K562 (cell line): Measurements from ENCODE around the gene ANKDD1A. TPM values are rescaled to one million over a fixed set of nuclear protein-coding genes. Genes with fewer than 3 reads are reported as not detected.

Experiments
- BRD4 ChIP-seq: fragments of 200-600 bp; sonication (generic); IDR thresholded peaks from 2 replicates; pipeline ENCODE4 v1.6.1; 2017; ENCODE audit warnings: inconsistent platforms
- CBX1 ChIP-seq: sonication (generic); IDR thresholded peaks from 2 replicates; pipeline ENCODE4 v1.6.1; 2016; ENCODE audit warnings: antibody characterized with exemption, low read depth, mild to moderate bottlenecking
- CSDE1 ChIP-seq, 2 experiments: fragments of 450-650 bp; IDR thresholded peaks; 2 replicates each; pipeline ENCODE4 v1.6.1; 2016; ENCODE audit warnings: mild to moderate bottlenecking in 1 of 2
- ESRRA ChIP-seq: fragments of 450-650 bp; IDR thresholded peaks from 2 replicates; pipeline ENCODE4 v1.6.1; 2014; ENCODE audit warnings: low read depth, mild to moderate bottlenecking, moderate library complexity, borderline replicate concordance
- FIP1L1 ChIP-seq: fragments of 200-400 bp; formaldehyde crosslinking; IDR thresholded peaks from 2 replicates; pipeline ENCODE4 v1.6.1; 2018; ENCODE audit warnings: mild to moderate bottlenecking, low read depth, low read length; ENCODE audit not compliant: poor library complexity, severe bottlenecking
- HCFC1 ChIP-seq: IDR thresholded peaks from 2 replicates; pipeline ENCODE4 v1.6.1; 2012; ENCODE audit warnings: low read depth, low read length, improper control_type of control experiment
- NR2C2 ChIP-seq, 2 experiments: fragments of 200-800 bp in 1 of 2; sonication (Bioruptor generic) in 1 of 2; sonication (generic) in 1 of 2; formaldehyde crosslinking in 1 of 2; IDR thresholded peaks; 2 replicates each; pipeline versions ENCODE4 v1.6.1 to v1.8.0; 2016 to 2022; ENCODE audit warnings: mild to moderate bottlenecking in 1 of 2, missing compliant biosample characterization in 1 of 2, missing genetic modification characterization in 1 of 2, missing genetic modification reagents in 1 of 2
- RAD21 ChIP-seq, 2 experiments: fragments of 250-450 bp in 1 of 2; fragments of 450-650 bp in 1 of 2; sonication (Bioruptor Pico) in 1 of 2; formaldehyde crosslinking in 1 of 2; IDR thresholded peaks in 1 of 2; conservative IDR thresholded peaks in 1 of 2; 2 replicates each; pipeline versions ENCODE4 v1.4.0 to v1.8.0; 2020 to 2022; ENCODE audit warnings: mild to moderate bottlenecking in 2 of 2, moderate library complexity in 1 of 2
- SOX6 ChIP-seq: fragments of 450-650 bp; IDR thresholded peaks from 2 replicates; pipeline ENCODE4 v1.6.1; 2014; ENCODE audit warnings: mild to moderate bottlenecking
- ZC3H4 ChIP-seq: sonication (generic); formaldehyde crosslinking; IDR thresholded peaks from 2 replicates; pipeline ENCODE4 v1.9.0; 2021; ENCODE audit warnings: missing genetic modification reagents, borderline replicate concordance
- ZFP36 ChIP-seq: fragments of 150-350 bp; IDR thresholded peaks from 2 replicates; pipeline ENCODE4 v1.6.1; 2018; ENCODE audit warnings: low read length, low read depth; ENCODE audit not compliant: partially characterized antibody
- ZNF316 ChIP-seq: fragments of 450-650 bp; IDR thresholded peaks from 2 replicates; pipeline ENCODE4 v1.6.1; 2016
- ZNF695 ChIP-seq: fragments of 450-650 bp; formaldehyde crosslinking; IDR thresholded peaks from 2 replicates; pipeline ENCODE4 v1.4.0; 2020; ENCODE audit warnings: mild to moderate bottlenecking, moderate library complexity
- polyA plus RNA-seq, 8 experiments: library from polyadenylated mRNA; depleted of rRNA in 4 of 8; stranded (reverse) in 5 of 8; unstranded in 3 of 8; fragments of >200 nt; fragmentation: Nextera tagmentation in 2 of 8; fragmentation: Illumina TruSeq in 1 of 8; extraction: Ambion mirVana in 2 of 8; extraction: Trizol in 1 of 8; gene quantifications; 2 replicates each; pipeline versions ENCODE4 v1.2.1 to v1.2.3, GENCODE V29; 2011 to 2014; ENCODE audit warnings: inconsistent platforms in 1 of 8, missing spikeins in 1 of 8
- total RNA-seq, 7 experiments: library from RNA; depleted of rRNA in 6 of 7; stranded (reverse); fragments of >200 nt in 6 of 7; fragmentation: Illumina TruSeq in 2 of 7; extraction: Trizol in 2 of 7; gene quantifications; 2 replicates each; pipeline versions ENCODE4 v1.2.1 to v1.2.3, GENCODE V29; 2011 to 2021; ENCODE audit warnings: low replicate concordance in 1 of 7
- TF ChIP-seq, protein P1 (sequence below): fragments of 250-450 bp; sonication (Bioruptor Pico); IDR thresholded peaks from 2 replicates; pipeline ENCODE4 v1.9.0; 2021; ENCODE audit warnings: mild to moderate bottlenecking, inconsistent platforms
- TF ChIP-seq, protein P2 (sequence below): fragments of 450-650 bp; formaldehyde crosslinking; IDR thresholded peaks from 2 replicates; pipeline ENCODE4 v1.4.0; 2020; ENCODE audit warnings: mild to moderate bottlenecking, moderate library complexity
- TF ChIP-seq, protein P3 (sequence below): IDR thresholded peaks from 2 replicates; pipeline ENCODE4 v1.6.1; 2014; ENCODE audit warnings: antibody characterized with exemption
- TF ChIP-seq, protein P4 (sequence below), 2 experiments: fragments of 150-350 bp in 1 of 2; IDR thresholded peaks; 2 replicates each; pipeline ENCODE4 v1.6.1; 2012 to 2016; ENCODE audit warnings: low read depth in 2 of 2, low read length in 2 of 2, mild to moderate bottlenecking in 1 of 2, moderate library complexity in 1 of 2

Gene ANKDD1A
- total and polyA plus RNA-seq, 9 of the 15 experiments (the other 6 are each of a cell fraction or from before 2014, with no cell fraction given), result 0.08 to 0.80 (median 0.43) TPM

GRCh38 chr15:64989416-64990167, 77.9 kb downstream of the ANKDD1A start, which contains the start of gene SPG21 (continued):
- TF ChIP-seq, protein P1, sequence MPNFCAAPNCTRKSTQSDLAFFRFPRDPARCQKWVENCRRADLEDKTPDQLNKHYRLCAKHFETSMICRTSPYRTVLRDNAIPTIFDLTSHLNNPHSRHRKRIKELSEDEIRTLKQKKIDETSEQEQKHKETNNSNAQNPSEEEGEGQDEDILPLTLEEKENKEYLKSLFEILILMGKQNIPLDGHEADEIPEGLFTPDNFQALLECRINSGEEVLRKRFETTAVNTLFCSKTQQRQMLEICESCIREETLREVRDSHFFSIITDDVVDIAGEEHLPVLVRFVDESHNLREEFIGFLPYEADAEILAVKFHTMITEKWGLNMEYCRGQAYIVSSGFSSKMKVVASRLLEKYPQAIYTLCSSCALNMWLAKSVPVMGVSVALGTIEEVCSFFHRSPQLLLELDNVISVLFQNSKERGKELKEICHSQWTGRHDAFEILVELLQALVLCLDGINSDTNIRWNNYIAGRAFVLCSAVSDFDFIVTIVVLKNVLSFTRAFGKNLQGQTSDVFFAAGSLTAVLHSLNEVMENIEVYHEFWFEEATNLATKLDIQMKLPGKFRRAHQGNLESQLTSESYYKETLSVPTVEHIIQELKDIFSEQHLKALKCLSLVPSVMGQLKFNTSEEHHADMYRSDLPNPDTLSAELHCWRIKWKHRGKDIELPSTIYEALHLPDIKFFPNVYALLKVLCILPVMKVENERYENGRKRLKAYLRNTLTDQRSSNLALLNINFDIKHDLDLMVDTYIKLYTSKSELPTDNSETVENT (CRISPR knock-in tag), result no peak
- TF ChIP-seq, protein P2, sequence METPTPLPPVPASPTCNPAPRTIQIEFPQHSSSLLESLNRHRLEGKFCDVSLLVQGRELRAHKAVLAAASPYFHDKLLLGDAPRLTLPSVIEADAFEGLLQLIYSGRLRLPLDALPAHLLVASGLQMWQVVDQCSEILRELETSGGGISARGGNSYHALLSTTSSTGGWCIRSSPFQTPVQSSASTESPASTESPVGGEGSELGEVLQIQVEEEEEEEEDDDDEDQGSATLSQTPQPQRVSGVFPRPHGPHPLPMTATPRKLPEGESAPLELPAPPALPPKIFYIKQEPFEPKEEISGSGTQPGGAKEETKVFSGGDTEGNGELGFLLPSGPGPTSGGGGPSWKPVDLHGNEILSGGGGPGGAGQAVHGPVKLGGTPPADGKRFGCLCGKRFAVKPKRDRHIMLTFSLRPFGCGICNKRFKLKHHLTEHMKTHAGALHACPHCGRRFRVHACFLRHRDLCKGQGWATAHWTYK, result peak; percentile 63
- TF ChIP-seq, protein P3, sequence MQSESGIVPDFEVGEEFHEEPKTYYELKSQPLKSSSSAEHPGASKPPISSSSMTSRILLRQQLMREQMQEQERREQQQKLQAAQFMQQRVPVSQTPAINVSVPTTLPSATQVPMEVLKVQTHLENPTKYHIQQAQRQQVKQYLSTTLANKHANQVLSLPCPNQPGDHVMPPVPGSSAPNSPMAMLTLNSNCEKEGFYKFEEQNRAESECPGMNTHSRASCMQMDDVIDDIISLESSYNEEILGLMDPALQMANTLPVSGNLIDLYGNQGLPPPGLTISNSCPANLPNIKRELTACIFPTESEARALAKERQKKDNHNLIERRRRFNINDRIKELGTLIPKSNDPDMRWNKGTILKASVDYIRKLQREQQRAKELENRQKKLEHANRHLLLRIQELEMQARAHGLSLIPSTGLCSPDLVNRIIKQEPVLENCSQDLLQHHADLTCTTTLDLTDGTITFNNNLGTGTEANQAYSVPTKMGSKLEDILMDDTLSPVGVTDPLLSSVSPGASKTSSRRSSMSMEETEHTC, result peak; percentile 33; the same call in 1 of the 2 replicates
- TF ChIP-seq, protein P4, sequence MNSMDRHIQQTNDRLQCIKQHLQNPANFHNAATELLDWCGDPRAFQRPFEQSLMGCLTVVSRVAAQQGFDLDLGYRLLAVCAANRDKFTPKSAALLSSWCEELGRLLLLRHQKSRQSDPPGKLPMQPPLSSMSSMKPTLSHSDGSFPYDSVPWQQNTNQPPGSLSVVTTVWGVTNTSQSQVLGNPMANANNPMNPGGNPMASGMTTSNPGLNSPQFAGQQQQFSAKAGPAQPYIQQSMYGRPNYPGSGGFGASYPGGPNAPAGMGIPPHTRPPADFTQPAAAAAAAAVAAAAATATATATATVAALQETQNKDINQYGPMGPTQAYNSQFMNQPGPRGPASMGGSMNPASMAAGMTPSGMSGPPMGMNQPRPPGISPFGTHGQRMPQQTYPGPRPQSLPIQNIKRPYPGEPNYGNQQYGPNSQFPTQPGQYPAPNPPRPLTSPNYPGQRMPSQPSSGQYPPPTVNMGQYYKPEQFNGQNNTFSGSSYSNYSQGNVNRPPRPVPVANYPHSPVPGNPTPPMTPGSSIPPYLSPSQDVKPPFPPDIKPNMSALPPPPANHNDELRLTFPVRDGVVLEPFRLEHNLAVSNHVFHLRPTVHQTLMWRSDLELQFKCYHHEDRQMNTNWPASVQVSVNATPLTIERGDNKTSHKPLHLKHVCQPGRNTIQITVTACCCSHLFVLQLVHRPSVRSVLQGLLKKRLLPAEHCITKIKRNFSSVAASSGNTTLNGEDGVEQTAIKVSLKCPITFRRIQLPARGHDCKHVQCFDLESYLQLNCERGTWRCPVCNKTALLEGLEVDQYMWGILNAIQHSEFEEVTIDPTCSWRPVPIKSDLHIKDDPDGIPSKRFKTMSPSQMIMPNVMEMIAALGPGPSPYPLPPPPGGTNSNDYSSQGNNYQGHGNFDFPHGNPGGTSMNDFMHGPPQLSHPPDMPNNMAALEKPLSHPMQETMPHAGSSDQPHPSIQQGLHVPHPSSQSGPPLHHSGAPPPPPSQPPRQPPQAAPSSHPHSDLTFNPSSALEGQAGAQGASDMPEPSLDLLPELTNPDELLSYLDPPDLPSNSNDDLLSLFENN (IDR thresholded peaks at IDR 0.05; ENCODE audit: low read depth in 2 of 2, low read length in 2 of 2), result peak in 1 of 2 experiments; percentile 48; a peak in 1 of 4 replicates
- TF ChIP-seq SOX6, result peak; percentile 39; the same call in 1 of the 2 replicates
- peak; percentile 7 for TF ChIP-seq ZFP36
- peak; percentile 68; the same call in 1 of the 2 replicates for TF ChIP-seq ESRRA
- peak; percentile 48 for TF ChIP-seq FIP1L1
- peak in 1 of 2 experiments; percentile 83; a peak in 1 of 4 replicates for TF ChIP-seq CSDE1 (IDR thresholded peaks at IDR 0.05)
- no peak for TF ChIP-seq ZC3H4 (CRISPR knock-in tag)
- peak; percentile 52 for TF ChIP-seq HCFC1
- TF ChIP-seq ZNF316, result 0 out of 2 replicates have a peak, but pooled peaks have one; percentile 39
- TF ChIP-seq BRD4, result 0 out of 2 replicates have a peak, but pooled peaks have one; percentile 55
- TF ChIP-seq ZNF695 (CRISPR knock-in tag), result no peak
- TF ChIP-seq CBX1, result 0 out of 2 replicates have a peak, but pooled peaks have one; percentile 18
- no peak for TF ChIP-seq RAD21 (CRISPR knock-in tag; conservative IDR thresholded peaks at IDR 0.05 in 1 of 2, IDR thresholded peaks at IDR 0.05 in 1 of 2)
- no peak for TF ChIP-seq NR2C2 (CRISPR knock-in tag; IDR thresholded peaks at IDR 0.05)
- peak; percentile 81 for TF ChIP-seq NR2C2 (tag; IDR thresholded peaks at IDR 0.05)
